Stimulated activated CD4-positive, alpha-beta T cell treated with anti-CD3 and anti-CD28 coated beads, TNF-alpha, amount 100 ng/mL, for 48 hours (primary cell): Measurements from ENCODE around the gene CHRNA9.

Experiments used
- DNase-seq, 3 donors: peaks; one replicate each; pipeline ENCODE4 v3.0.0-alpha.2; 2020; ENCODE audit warnings: low read depth in 3 of 3

Gene CHRNA9

GRCh38 chr4:40308528-40309122 is 26.5 kb upstream of the CHRNA9 start:
- DNase-seq, result no peak

- DNase-seq, result peak; percentile 71 to 86 (median 80)
Observed at GRCh38 chr4:40309250-40309774, 25.8 kb upstream of the CHRNA9 start.

GRCh38 chr4:40310225-40310624 is 24.9 kb upstream of the CHRNA9 start:
- DNase-seq, result no peak

GRCh38 chr4:40311811-40312346 is 23.3 kb upstream of the CHRNA9 start:
- no peak for DNase-seq

GRCh38 chr4:40314951-40315350 is 20.2 kb upstream of the CHRNA9 start:
- no peak for DNase-seq

- no peak for DNase-seq
Observed at GRCh38 chr4:40316333-40316781, 18.8 kb upstream of the CHRNA9 start.

- DNase-seq, result peak in 1 of 3 donors; percentile 51
Observed at GRCh38 chr4:40316782-40317635, 18.1 kb upstream of the CHRNA9 start.

GRCh38 chr4:40317916-40318658 is 17.0 kb upstream of the CHRNA9 start:
- DNase-seq, result no peak

- DNase-seq, result no peak
Observed at GRCh38 chr4:40321574-40322275, 13.4 kb upstream of the CHRNA9 start.

GRCh38 chr4:40322811-40323210 is 12.3 kb upstream of the CHRNA9 start:
- no peak for DNase-seq

- DNase-seq, result no peak
Observed at GRCh38 chr4:40323866-40324265, 11.3 kb upstream of the CHRNA9 start.

- DNase-seq, result peak in 1 of 3 donors; percentile 46
Observed at GRCh38 chr4:40325406-40326019, 9.6 kb upstream of the CHRNA9 start.

- no peak for DNase-seq
Observed at GRCh38 chr4:40327340-40327739, 7.8 kb upstream of the CHRNA9 start.

GRCh38 chr4:40328383-40328782 is 6.8 kb upstream of the CHRNA9 start:
- DNase-seq, result no peak

- DNase-seq, result no peak
Observed at GRCh38 chr4:40329805-40330204, 5.3 kb upstream of the CHRNA9 start.

GRCh38 chr4:40330536-40330935 is 4.6 kb upstream of the CHRNA9 start:
- DNase-seq, result no peak

GRCh38 chr4:40331101-40331745 is 3.9 kb upstream of the CHRNA9 start:
- no peak for DNase-seq

- no peak for DNase-seq
Observed at GRCh38 chr4:40331961-40332360, 3.2 kb upstream of the CHRNA9 start.

GRCh38 chr4:40333921-40334352 is 1.2 kb upstream of the CHRNA9 start:
- DNase-seq, result no peak

- DNase-seq, result no peak
Observed at GRCh38 chr4:40335525-40335894, 377 bp downstream of the CHRNA9 start.
